GM21619 (cell line): ENCODE data around the gene SUSD1.
"Not testable (repeated sequence)": the region's sequence is repeated elsewhere in the genome, so short reads cannot be mapped to it uniquely, and the experiment has no call there.

Experiments
- ATAC-seq: cut with Tn5 transposase; IDR thresholded peaks from one replicate; pipeline ENCODE4 v1.9.1; 2021; ENCODE audit not compliant: unreplicated experiment

The SUSD1 gene

GRCh38 chr9:112104401-112104800, 70.7 kb downstream of the SUSD1 start:
- no peak for ATAC-seq

GRCh38 chr9:112103405-112103804, 71.7 kb downstream of the SUSD1 start:
- no peak for ATAC-seq

- ATAC-seq: no peak
These were observed 77.1 kb downstream of the SUSD1 start for GRCh38 chr9:112097712-112098688.

- ATAC-seq: no peak
These were observed 80.0 kb downstream of the SUSD1 start for GRCh38 chr9:112094948-112095681.

- no peak for ATAC-seq
These were observed 80.9 kb downstream of the SUSD1 start for GRCh38 chr9:112094241-112094640.

GRCh38 chr9:112093870-112094216, 81.3 kb downstream of the SUSD1 start:
- no peak for ATAC-seq

GRCh38 chr9:112093147-112093869, 81.8 kb downstream of the SUSD1 start:
- no peak for ATAC-seq

- ATAC-seq: no peak
These were observed 83.3 kb downstream of the SUSD1 start for GRCh38 chr9:112091810-112092209.

GRCh38 chr9:112087506-112087905, 87.6 kb downstream of the SUSD1 start:
- ATAC-seq: no peak

GRCh38 chr9:112086627-112087026, 88.5 kb downstream of the SUSD1 start:
- no peak for ATAC-seq

GRCh38 chr9:112084907-112085306, 90.2 kb downstream of the SUSD1 start:
- no peak for ATAC-seq

GRCh38 chr9:112084334-112084733, 90.8 kb downstream of the SUSD1 start:
- ATAC-seq: no peak

GRCh38 chr9:112081918-112082729, 93.0 kb downstream of the SUSD1 start:
- ATAC-seq: no peak

- ATAC-seq: no peak
These were observed 94.1 kb downstream of the SUSD1 start for GRCh38 chr9:112080831-112081542.

- ATAC-seq: peak; percentile 74
These were observed 96.7 kb downstream of the SUSD1 start for GRCh38 chr9:112078432-112078831.

- no peak for ATAC-seq
These were observed 98.3 kb downstream of the SUSD1 start for GRCh38 chr9:112076814-112077213.

GRCh38 chr9:112075009-112075378, 100.1 kb downstream of the SUSD1 start:
- ATAC-seq: no peak

- peak; percentile 55 for ATAC-seq
These were observed 100.7 kb downstream of the SUSD1 start for GRCh38 chr9:112074250-112075008.

GRCh38 chr9:112073639-112074173, 101.4 kb downstream of the SUSD1 start:
- ATAC-seq: not testable (repeated sequence)
